Spleen (tissue), 11 donors: Measurements from ENCODE around the gene TM9SF2. TPM values are rescaled to one million over a fixed set of nuclear protein-coding genes. Genes with fewer than 3 reads are reported as not detected.
A peak's percentile ranks its signal among the peaks of the same experiment; 100 is the strongest.

Experiments used
- DNase-seq: peaks from one replicate; pipeline ENCODE4 v3.0.0-alpha.2; 2020
- H3K27ac ChIP-seq, 8 donors: fragments of 200-600 bp; sonication (generic) in 7 of 8; 1 replicate in 4 of 8; 2 replicates in 4 of 8; pipeline versions ENCODE4 v1.5.0 to v1.8.0; 2016 to 2021; ENCODE audit warnings: inconsistent platforms in 4 of 8, mild to moderate bottlenecking in 4 of 8, moderate library complexity in 1 of 8
- H3K27me3 ChIP-seq, 7 donors: fragments of 200-600 bp; sonication (generic) in 6 of 7; replicated peaks in 1 of 7; 1 replicate in 4 of 7; 2 replicates in 3 of 7; pipeline versions ENCODE4 v1.5.0 to v1.8.0; 2016 to 2021; ENCODE audit warnings: inconsistent platforms in 3 of 7, mild to moderate bottlenecking in 1 of 7
- H3K36me3 ChIP-seq, 6 donors: fragments of 200-600 bp; sonication (generic) in 5 of 6; 1 replicate in 4 of 6; 2 replicates in 2 of 6; pipeline versions ENCODE4 v1.5.0 to v1.8.0; 2016 to 2021; ENCODE audit warnings: inconsistent platforms in 2 of 6
- H3K4me1 ChIP-seq, 6 donors: fragments of 200-600 bp; sonication (generic) in 5 of 6; 1 replicate in 3 of 6; 2 replicates in 3 of 6; pipeline versions ENCODE4 v1.5.0 to v1.8.0; 2016 to 2021; ENCODE audit warnings: inconsistent platforms in 3 of 6
- H3K4me3 ChIP-seq, 8 donors: fragments of 200-600 bp; sonication (generic) in 7 of 8; 1 replicate in 4 of 8; 2 replicates in 4 of 8; pipeline versions ENCODE4 v1.5.0 to v1.8.0; 2016 to 2021; ENCODE audit warnings: inconsistent platforms in 4 of 8, mild to moderate bottlenecking in 4 of 8, moderate library complexity in 2 of 8
- H3K9me3 ChIP-seq, 8 donors: fragments of 200-600 bp; sonication (generic) in 7 of 8; 1 replicate in 4 of 8; 2 replicates in 4 of 8; pipeline versions ENCODE4 v1.5.0 to v1.8.0; 2016 to 2021; ENCODE audit warnings: inconsistent platforms in 4 of 8
- CTCF ChIP-seq, 11 experiments: fragments of 200-600 bp in 7 of 11; fragments of 450-650 bp in 4 of 11; sonication (generic) in 4 of 11; IDR thresholded peaks in 8 of 11; conservative IDR thresholded peaks in 3 of 11; 1 replicate in 7 of 11; 2 replicates in 4 of 11; pipeline versions ENCODE4 v1.4.0 to v1.8.0; 2016 to 2021; ENCODE audit warnings: antibody characterized with exemption in 11 of 11, inconsistent platforms in 4 of 11, mild to moderate bottlenecking in 1 of 11
- POLR2A ChIP-seq, 3 donors: fragments of 450-650 bp; IDR thresholded peaks; one replicate each; pipeline ENCODE4 v1.5.1; 2017; ENCODE audit warnings: antibody characterized with exemption in 3 of 3, mild to moderate bottlenecking in 1 of 3
- POLR2AphosphoS5 ChIP-seq, 3 donors: sonication (generic); formaldehyde crosslinking; IDR thresholded peaks; one replicate each; pipeline ENCODE4 v1.5.1; 2017; ENCODE audit warnings: antibody characterized with exemption in 3 of 3
- WGBS, 5 donors: extraction: QIAGEN DNeasy Blood & Tissue Kit in 3 of 5; methylation state at CpG; one replicate each; pipeline versions ENCODE4 v1.1.5 to v1.1.7; 2013 to 2018; 5-methylcytosine and 5-hydroxymethylcytosine counted together
- intact Hi-C: fragments of 100-400 bp; cut with DNase I; formaldehyde crosslinking; loops from one replicate; pipeline ENCODE4 v1.15.0; 2023; ENCODE audit warnings: low total_unique reads
- polyA plus RNA-seq, 3 donors: library from polyadenylated mRNA; stranded (reverse); fragments of 200-250 nt; gene quantifications; one replicate each; pipeline ENCODE4 v1.2.1, GENCODE V29; 2013
- total RNA-seq, 7 donors: library from RNA; depleted of rRNA in 3 of 7; stranded (reverse); fragments of >200 nt in 3 of 7; fragmentation: NEBNext Ultra II Directional in 4 of 7; extraction: Animal tissue kit (Norgen Biotek cat#: 25700) in 4 of 7; gene quantifications; one replicate each; pipeline versions ENCODE4 v1.1.0 to v1.2.1, GENCODE V29; 2016 to 2021
- donor health status: healthy with polysubstance abuse.
- donor health status: DM: no; HTN: no; CAD: no; lungs with moderate emphysema.
- donor health status: DM: no; HTN: no; CAD: no.
- donor health status: Bipolar disorder and iron deficiency.
- donor health status: healthy.
- donor health status: DM: no; HTN: no; CAD: no.
- donor health status: DM: yes; HTN: yes; CAD: no.

The TM9SF2 gene
- total and polyA plus RNA-seq, 10 donors, result 28.8 to 134 (median 93.7) TPM

DNA sequence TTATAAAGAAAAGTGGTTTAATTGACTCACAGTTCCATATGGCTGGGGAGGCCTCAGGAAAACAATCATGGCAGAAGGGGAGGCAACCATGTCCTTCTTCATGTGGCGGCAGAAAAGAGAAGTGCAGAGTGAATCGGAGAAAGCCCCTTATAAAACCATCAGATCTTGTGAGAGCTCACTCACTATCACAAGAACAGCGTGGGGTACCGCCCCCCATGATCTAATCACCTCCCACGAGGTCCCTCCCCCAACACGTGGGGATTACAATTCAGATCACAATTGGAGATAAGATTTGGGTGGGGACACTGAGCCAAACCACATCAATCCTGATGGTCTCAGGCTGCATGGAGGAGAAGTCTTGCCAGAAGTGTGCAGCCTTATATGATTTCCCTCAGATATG is 26.0 kb downstream of the TM9SF2 start:
- no peak for DNase-seq
- no peaks in the 10 kb centered on the region for H3K27me3 ChIP-seq
- H3K27ac ChIP-seq, result no peak overlapping the region
- intact Hi-C loops, result no loop called here
- H3K36me3 ChIP-seq, result peaks cover under 1 to 100% (median 44%) of the 10 kb centered on the region in 6 donors
- H3K4me3 ChIP-seq, result no peak overlapping the region
- peaks cover 0 to 32% (median 0%) of the 10 kb centered on the region in 6 donors for H3K4me1 ChIP-seq
- TF ChIP-seq POLR2AphosphoS5 (IDR thresholded peaks at IDR 0.05) (no peak), POLR2A (IDR thresholded peaks at IDR 0.05) (no peak), CTCF (IDR thresholded peaks at IDR 0.05 in 8 of 11, conservative IDR thresholded peaks at IDR 0.05 in 3 of 11) (no peak)
- WGBS, 5 donors, result 74 to 79% (median 78%) methylated on average over 6 of the region's 6 CpGs
- no peaks in the 10 kb centered on the region for H3K9me3 ChIP-seq

DNA sequence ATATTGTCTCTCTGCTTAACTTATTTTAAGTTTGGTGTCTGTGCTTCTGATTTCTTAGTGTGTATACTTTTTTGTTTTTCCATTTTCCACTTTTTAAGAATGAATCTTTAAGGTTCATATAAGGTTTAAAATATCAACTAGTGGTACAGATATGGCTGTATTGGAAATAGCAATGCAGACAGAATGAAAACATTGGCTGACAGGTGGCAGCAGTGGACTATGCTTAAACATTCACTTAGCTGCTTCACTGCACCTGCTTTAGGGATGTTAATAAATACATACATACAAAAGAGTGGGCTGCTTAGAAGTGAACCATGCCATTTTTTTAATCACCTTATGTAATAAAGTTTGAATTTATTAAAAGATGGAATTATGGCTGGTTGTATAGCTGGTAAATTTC is 27.3 kb downstream of the TM9SF2 start:
- no peak for DNase-seq
- TF ChIP-seq CTCF (IDR thresholded peaks at IDR 0.05 in 8 of 11, conservative IDR thresholded peaks at IDR 0.05 in 3 of 11), result peak in 5 of 11 experiments; percentile 12 to 49 (median 30)
- TF ChIP-seq POLR2A (IDR thresholded peaks at IDR 0.05), result no peak
- no peak for TF ChIP-seq POLR2AphosphoS5 (IDR thresholded peaks at IDR 0.05)
- Histone ChIP-seq H3K27ac (no peak overlapping the region), H3K9me3 (no peaks in the 10 kb centered on the region), H3K4me3 (no peak overlapping the region), H3K27me3 (no peaks in the 10 kb centered on the region), H3K36me3 (peaks cover 0 to 100% (median 32%) of the 10 kb centered on the region in 6 donors), H3K4me1 (peaks cover 0 to 32% (median 0%) of the 10 kb centered on the region in 6 donors)
- intact Hi-C loops, result no loop called here

GRCh38 chr13:99536023-99536422 is 34.8 kb downstream of the TM9SF2 start:
- Histone ChIP-seq H3K36me3 (peaks cover 0 to 82% (median 34%) of the 10 kb centered on the region in 6 donors), H3K9me3 (no peaks in the 10 kb centered on the region), H3K4me1 (peaks cover 0 to 5% (median 0%) of the 10 kb centered on the region in 6 donors), H3K27ac (no peak overlapping the region), H3K4me3 (no peak overlapping the region), H3K27me3 (no peaks in the 10 kb centered on the region)
- intact Hi-C loops, result no loop called here
- no peak for DNase-seq
- 90 to 100% (median 94%) methylated on average over 2 of the region's 2 CpGs for WGBS, 5 donors
- TF ChIP-seq POLR2A (IDR thresholded peaks at IDR 0.05) (no peak), POLR2AphosphoS5 (IDR thresholded peaks at IDR 0.05) (no peak), CTCF (IDR thresholded peaks at IDR 0.05 in 8 of 11, conservative IDR thresholded peaks at IDR 0.05 in 3 of 11) (no peak)

- Histone ChIP-seq H3K4me3 (no peak overlapping the region), H3K27me3 (no peaks in the 10 kb centered on the region), H3K9me3 (no peaks in the 10 kb centered on the region), H3K4me1 (peaks cover 11 to 42% (median 26%) of the 10 kb centered on the region in 6 donors), H3K27ac (peak overlapping the region in 3 of 8 donors; percentile 3 to 79 (median 39)), H3K36me3 (peaks cover 0 to 95% (median 54%) of the 10 kb centered on the region in 6 donors)
- DNase-seq, result no peak
- TF ChIP-seq POLR2AphosphoS5 (IDR thresholded peaks at IDR 0.05) (no peak), CTCF (IDR thresholded peaks at IDR 0.05 in 8 of 11, conservative IDR thresholded peaks at IDR 0.05 in 3 of 11) (no peak), POLR2A (IDR thresholded peaks at IDR 0.05) (no peak)
- intact Hi-C loops, result no loop called here
- 72 to 85% (median 79%) methylated on average over 1 of the region's 1 CpG for WGBS, 5 donors
These were observed 39.3 kb downstream of the TM9SF2 start for GRCh38 chr13:99540530-99540929.
